CD4-positive, alpha-beta T cell treated with Interferon alpha-2 for 1 hour (primary cell): ENCODE results near the gene ARL17B.
"Not testable (repeated sequence)": the region's sequence is repeated elsewhere in the genome, so short reads cannot be mapped to it uniquely, and the experiment has no call there.

Source experiments
- DNase-seq, 2 donors: peaks; one replicate each; pipeline ENCODE4 v3.0.0-alpha.2; 2020 to 2022

ARL17B gene

DNA sequence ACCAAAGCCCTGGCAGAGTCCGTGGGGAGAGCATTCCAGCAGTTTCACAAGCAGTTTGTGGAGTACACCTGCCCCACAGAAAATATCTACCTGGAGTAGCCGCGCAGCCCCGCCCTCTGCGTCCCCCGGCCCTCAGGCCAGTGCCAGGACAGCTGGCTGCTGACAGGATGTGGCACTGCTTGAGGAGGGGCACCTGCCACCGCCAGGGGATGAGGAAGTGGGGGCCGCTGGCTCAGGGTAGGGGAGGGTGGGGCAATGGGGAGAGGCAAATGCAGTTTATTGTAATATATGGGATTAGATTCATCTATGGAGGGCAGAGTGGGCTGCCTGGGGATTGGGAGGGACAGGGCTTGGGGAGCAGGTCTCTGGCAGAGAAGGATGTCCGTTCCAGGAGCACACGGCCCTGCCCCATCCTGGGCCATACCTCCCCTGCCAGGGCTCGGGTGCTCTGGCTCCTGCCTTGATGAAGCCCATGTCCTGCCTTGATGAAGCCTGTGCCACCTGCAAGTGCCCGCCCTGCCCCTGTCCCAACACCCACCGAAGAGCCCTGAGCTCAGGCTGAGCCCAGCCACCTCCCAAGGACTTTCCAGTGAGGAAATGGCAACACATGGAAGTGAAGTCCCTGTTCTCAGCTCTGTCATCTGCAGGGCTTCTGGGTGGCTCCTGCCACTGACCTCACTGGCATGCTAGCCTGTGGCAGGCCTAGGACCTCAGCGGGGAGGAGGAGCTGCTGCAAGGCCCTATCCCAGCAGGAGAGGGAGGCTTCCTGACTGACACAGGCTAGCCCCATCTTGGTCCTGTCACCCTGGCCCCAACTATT is 116.4 kb downstream of the ARL17B start:
- not testable (repeated sequence) for DNase-seq

- not testable (repeated sequence) for DNase-seq
These were observed 117.1 kb downstream of the ARL17B start for GRCh38 chr17:46244339-46244913.

DNA sequence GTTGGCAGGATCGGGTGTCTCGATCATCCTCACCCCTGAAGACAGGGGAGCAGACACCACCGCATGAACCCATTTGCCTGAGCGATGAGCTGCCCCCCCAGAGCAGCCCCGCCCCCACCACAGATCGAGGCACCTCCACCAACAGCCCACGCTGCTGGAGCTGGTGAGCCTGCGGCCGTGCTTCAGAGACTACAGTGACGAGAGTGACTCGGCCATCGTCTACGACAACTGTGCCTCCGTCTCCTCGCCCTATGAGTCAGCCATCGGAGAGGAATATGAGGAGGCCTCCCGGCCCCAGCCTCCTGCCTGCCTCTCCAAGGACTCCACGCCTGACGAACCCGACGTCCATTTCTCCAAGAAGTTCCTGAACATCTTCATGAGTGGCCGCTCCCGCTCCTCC is 117.6 kb downstream of the ARL17B start:
- DNase-seq, result not testable (repeated sequence)

GRCh38 chr17:46243505-46243904 is 118.1 kb downstream of the ARL17B start:
- not testable (repeated sequence) for DNase-seq

- DNase-seq, result not testable (repeated sequence)
These were observed 130.2 kb downstream of the ARL17B start for GRCh38 chr17:46231359-46231758.

DNA sequence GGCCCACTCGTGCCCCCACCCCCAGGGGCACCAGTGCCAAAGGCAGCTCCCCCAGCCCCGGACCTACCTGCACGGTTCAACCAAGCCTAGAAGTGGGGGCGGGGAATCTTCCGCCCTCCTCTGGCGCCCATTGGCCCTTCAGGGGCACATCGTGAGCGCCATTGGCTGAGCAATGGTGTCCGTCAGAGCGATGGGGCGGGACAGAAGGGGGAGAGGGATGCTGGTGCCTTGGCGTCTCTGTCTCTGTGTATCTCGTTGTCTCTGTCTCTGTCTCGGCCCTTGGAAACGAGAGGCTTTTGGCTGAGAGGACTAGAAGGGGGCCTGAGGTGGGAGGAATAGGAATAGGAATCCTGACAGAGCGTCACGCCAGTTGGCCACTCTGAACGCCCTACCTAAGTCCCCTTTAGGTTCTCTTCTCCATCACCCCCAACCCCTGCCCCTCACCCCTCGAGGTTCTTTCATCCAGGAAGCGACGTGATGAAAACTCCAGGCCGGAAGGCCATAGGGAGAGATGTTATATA is 136.2 kb downstream of the ARL17B start:
- DNase-seq, result peak; percentile 96 to 98

DNA sequence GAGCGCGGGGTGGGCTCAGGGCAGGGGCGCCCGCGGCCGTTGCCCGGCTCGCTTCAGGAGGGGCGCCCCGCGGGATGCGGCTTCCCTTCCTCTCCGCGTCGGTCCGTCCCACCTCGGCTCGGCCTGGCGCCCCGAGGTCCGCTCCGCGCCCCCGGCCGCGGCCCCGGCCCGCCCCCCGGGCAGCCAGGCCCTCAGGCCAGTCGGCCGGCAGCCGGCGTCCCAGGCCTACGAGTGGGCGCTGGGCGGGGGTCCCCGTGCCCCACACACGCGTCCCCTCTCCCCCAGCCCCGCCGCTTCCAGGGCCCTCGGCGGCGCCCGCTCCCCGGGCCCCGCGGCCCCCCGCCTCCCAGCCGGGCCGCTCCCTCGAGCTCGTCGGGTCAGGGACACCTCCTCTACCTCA is 136.7 kb downstream of the ARL17B start:
- not testable (repeated sequence) for DNase-seq
